Measurements from ENCODE around the gene GOLGA6B. TPM values are rescaled to one million over a fixed set of nuclear protein-coding genes. Genes with fewer than 3 reads are reported as not detected.
A peak's percentile ranks its signal among the peaks of the same experiment; 100 is the strongest.

The GOLGA6B gene
- total and polyA plus RNA-seq, 8 donors, result not detected

DNA sequence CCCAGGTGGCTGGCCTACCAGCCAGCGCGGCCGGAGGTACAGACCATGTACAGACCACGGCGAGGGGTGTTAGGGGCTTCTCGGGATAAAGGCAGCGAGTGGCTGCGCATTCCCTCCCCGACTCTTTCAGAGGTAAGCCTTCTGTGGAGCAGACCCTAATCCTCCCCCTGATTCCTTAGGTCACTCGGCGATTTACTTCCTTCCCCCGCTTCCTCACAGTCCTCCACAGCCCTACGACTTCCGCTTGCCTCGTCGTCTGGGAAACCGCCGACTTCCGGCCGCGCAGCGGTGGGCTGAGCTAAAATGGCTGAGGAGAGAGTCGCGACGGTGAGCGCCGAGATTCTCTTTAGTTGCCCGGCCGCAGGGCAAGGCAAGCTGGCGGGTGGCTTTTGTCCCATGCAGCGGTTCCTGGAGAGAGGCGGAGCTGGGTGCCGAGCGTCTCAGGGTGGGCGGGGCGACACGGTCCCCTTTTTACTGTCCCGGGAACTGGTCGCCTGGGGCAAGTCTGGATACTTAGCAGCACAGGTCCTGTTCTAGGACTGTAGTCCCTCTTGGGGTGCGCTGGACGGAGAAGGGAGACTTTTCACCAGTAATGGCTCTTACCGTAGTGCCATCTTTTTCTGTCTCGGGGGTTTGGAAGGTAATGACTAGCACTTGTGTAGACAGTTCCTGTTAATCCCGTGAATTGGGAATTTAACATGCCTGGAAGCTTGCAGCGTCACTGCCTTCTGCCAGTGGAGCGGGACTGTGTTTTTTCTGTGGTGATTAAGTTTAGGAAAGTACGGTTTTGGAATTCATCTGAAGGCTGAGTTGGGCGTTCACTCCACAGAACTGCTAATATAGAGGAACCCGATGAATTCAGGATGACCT lies 31.7 kb downstream of the GOLGA6B start, which contains the start of the genes BBS4 and HIGD2B:
Gene BBS4 (plus strand): TSS at position 283 of the 870 bp plus-strand sequence. CDS start 21 bp downstream, at position 304.
Gene HIGD2B (minus strand): TSS at position 258 of the 870 bp plus-strand sequence. CDS start 9,808 bp downstream, outside the sequence.
- H3K4me3 ChIP-seq, result peak within 1 kb of the TSS; percentile 55 to 76 (median 73)
- intact Hi-C loops (cut with DNase I; ENCODE audit: low total_unique reads), result no loop called here

GRCh38 chr15:72688697-72689096 lies 34.2 kb downstream of the GOLGA6B start:
- Histone ChIP-seq H3K27ac (no peak overlapping the region), H3K9me3 (no peaks in the 10 kb centered on the region), H3K4me1 (peaks cover 8 to 22% (median 18%) of the 10 kb centered on the region in 4 donors), H3K36me3 (no peaks in the 10 kb centered on the region), H3K4me3 (no peak overlapping the region), H3K27me3 (no peaks in the 10 kb centered on the region)
- 97 to 99% (median 99%) methylated on average over 5 of the region's 5 CpGs for WGBS, 5 donors
- no peak for DNase-seq
- TF ChIP-seq POLR2A (IDR thresholded peaks at IDR 0.05), result no peak
- TF ChIP-seq POLR2AphosphoS5 (IDR thresholded peaks at IDR 0.05), result no peak
- TF ChIP-seq CTCF (IDR thresholded peaks at IDR 0.05), result no peak
- no peak for TF ChIP-seq EP300 (IDR thresholded peaks at IDR 0.05)
- intact Hi-C loops (cut with DNase I; ENCODE audit: low total_unique reads), result no loop called here

More for the DNA sequence above, 31.7 kb downstream of the GOLGA6B start, which contains the start of the genes BBS4 and HIGD2B:
- peak within 1 kb of the TSS; percentile 87 to 99 (median 91) for H3K27ac ChIP-seq
- TF ChIP-seq POLR2A (IDR thresholded peaks at IDR 0.05) (no peak), POLR2AphosphoS5 (IDR thresholded peaks at IDR 0.05) (peak; percentile 59 to 92 (median 83)), EP300 (IDR thresholded peaks at IDR 0.05) (no peak), CTCF (IDR thresholded peaks at IDR 0.05) (no peak)
- no peaks in the 10 kb centered on the region for H3K27me3 ChIP-seq
- peaks cover 8 to 22% (median 18%) of the 10 kb centered on the region in 4 donors for H3K4me1 ChIP-seq
- peak; percentile 91 to 97 for DNase-seq
- no peaks in the 10 kb centered on the region for H3K9me3 ChIP-seq
- no peaks in the 10 kb centered on the region for H3K36me3 ChIP-seq
- 0 to 1% (median 0%) methylated on average over 30 to 49 of the region's 49 CpGs for WGBS, 5 donors

- no peak for DNase-seq
- intact Hi-C loops (cut with DNase I; ENCODE audit: low total_unique reads), result no loop called here
- no peak overlapping the region for H3K27ac ChIP-seq
- 83 to 91% (median 85%) methylated on average over 5 of the region's 5 CpGs for WGBS, 5 donors
- no peak for TF ChIP-seq POLR2A (IDR thresholded peaks at IDR 0.05)
- no peak for TF ChIP-seq POLR2AphosphoS5 (IDR thresholded peaks at IDR 0.05)
- TF ChIP-seq EP300 (IDR thresholded peaks at IDR 0.05), result no peak
- no peak for TF ChIP-seq CTCF (IDR thresholded peaks at IDR 0.05)
- H3K4me1 ChIP-seq, result peaks cover 4 to 13% (median 10%) of the 10 kb centered on the region in 4 donors
- no peaks in the 10 kb centered on the region for H3K9me3 ChIP-seq
- H3K4me3 ChIP-seq, result no peak overlapping the region
- no peaks in the 10 kb centered on the region for H3K27me3 ChIP-seq
- H3K36me3 ChIP-seq, result no peaks in the 10 kb centered on the region
Measured at GRCh38 chr15:72690938-72691337, 36.4 kb downstream of the GOLGA6B start.

DNA sequence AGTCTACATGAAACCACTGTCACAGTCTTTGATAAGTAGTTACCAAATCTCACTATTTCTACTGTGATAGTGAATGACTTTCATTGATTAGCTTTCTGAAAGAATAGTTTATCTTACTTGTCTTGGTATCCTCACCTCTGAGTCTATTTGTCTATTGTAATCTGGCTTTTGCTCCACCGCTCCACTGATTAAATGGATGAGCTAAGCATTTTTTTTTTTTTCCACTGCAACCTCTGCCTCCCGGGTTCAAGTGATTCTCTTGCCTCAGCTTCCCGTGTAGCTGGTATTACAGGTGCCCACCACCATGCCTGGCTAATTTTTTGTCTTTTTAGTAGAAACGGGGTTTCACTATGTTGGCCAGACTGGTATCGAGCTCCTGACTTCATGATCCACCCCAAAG lies 44.4 kb downstream of the GOLGA6B start:
- intact Hi-C loops (cut with DNase I; ENCODE audit: low total_unique reads), result no loop called here
- H3K4me3 ChIP-seq, result no peak overlapping the region
- DNase-seq, result no peak
- TF ChIP-seq EP300 (IDR thresholded peaks at IDR 0.05) (no peak), POLR2A (IDR thresholded peaks at IDR 0.05) (no peak), CTCF (IDR thresholded peaks at IDR 0.05) (no peak), POLR2AphosphoS5 (IDR thresholded peaks at IDR 0.05) (no peak)
- H3K9me3 ChIP-seq, result no peaks in the 10 kb centered on the region
- no peaks in the 10 kb centered on the region for H3K4me1 ChIP-seq
- H3K36me3 ChIP-seq, result no peaks in the 10 kb centered on the region
- WGBS, 5 donors, result 80 to 91% (median 86%) methylated on average over 5 of the region's 5 CpGs
- no peak overlapping the region for H3K27ac ChIP-seq
- no peaks in the 10 kb centered on the region for H3K27me3 ChIP-seq
